Vagina (tissue), 2 donors: ENCODE results near the gene ABHD5. TPM values are rescaled to one million over a fixed set of nuclear protein-coding genes. Genes with fewer than 3 reads are reported as not detected.
"Not testable (repeated sequence)": the region's sequence is repeated elsewhere in the genome, so short reads cannot be mapped to it uniquely, and the experiment has no call there.

ENCODE experiments used
- DNase-seq, 2 donors: peaks; one replicate each; pipeline ENCODE4 v3.0.0-alpha.2; 2017; ENCODE audit errors: extremely low spot score in 2 of 2
- H3K27ac ChIP-seq: fragments of 200-600 bp; sonication (generic); one replicate; pipeline ENCODE4 v1.5.1; 2019
- H3K27me3 ChIP-seq: fragments of 200-600 bp; sonication (generic); one replicate; pipeline ENCODE4 v1.5.1; 2019
- H3K36me3 ChIP-seq, 2 donors: fragments of 200-600 bp; sonication (generic); one replicate each; pipeline ENCODE4 v1.5.1; 2017 to 2019
- H3K4me1 ChIP-seq: fragments of 200-600 bp; sonication (generic); one replicate; pipeline ENCODE4 v1.5.1; 2019
- H3K4me3 ChIP-seq, 2 donors: fragments of 200-600 bp; sonication (generic); 1 replicate in 1 of 2; 2 replicates in 1 of 2; pipeline ENCODE4 v1.5.1; 2016 to 2019
- H3K9me3 ChIP-seq: fragments of 200-600 bp; sonication (generic); one replicate; pipeline ENCODE4 v1.5.1; 2019
- POLR2A ChIP-seq, 2 donors: fragments of 450-650 bp; IDR thresholded peaks; one replicate each; pipeline ENCODE4 v1.6.1; 2017; ENCODE audit warnings: antibody characterized with exemption in 2 of 2, mild to moderate bottlenecking in 2 of 2, moderate library complexity in 2 of 2
- POLR2AphosphoS5 ChIP-seq, 2 donors: sonication (generic); formaldehyde crosslinking; IDR thresholded peaks; one replicate each; pipeline ENCODE4 v1.9.0; 2017; ENCODE audit warnings: antibody characterized with exemption in 2 of 2, mild to moderate bottlenecking in 2 of 2, low read depth in 1 of 2; ENCODE audit not compliant: insufficient read depth in 1 of 2
- intact Hi-C: fragments of 100-400 bp; cut with DNase I; formaldehyde crosslinking; loops from one replicate; pipeline ENCODE4 v1.15.1; 2023
- total RNA-seq: library from RNA; depleted of rRNA; stranded (reverse); fragments of >200 nt; gene quantifications from one replicate; pipeline ENCODE4 v1.2.3, GENCODE V29; 2016
- TF ChIP-seq, protein P1 (sequence below), 3 experiments: fragments of 450-650 bp in 2 of 3; fragments of 200-600 bp in 1 of 3; sonication (generic) in 1 of 3; IDR thresholded peaks; one replicate each; pipeline ENCODE4 v1.5.1; 2017 to 2019; ENCODE audit warnings: antibody characterized with exemption in 3 of 3, mild to moderate bottlenecking in 2 of 3, moderate library complexity in 2 of 3

ABHD5 gene
- total RNA-seq, 1 donor from 2014 or later = 34.1 TPM

DNA sequence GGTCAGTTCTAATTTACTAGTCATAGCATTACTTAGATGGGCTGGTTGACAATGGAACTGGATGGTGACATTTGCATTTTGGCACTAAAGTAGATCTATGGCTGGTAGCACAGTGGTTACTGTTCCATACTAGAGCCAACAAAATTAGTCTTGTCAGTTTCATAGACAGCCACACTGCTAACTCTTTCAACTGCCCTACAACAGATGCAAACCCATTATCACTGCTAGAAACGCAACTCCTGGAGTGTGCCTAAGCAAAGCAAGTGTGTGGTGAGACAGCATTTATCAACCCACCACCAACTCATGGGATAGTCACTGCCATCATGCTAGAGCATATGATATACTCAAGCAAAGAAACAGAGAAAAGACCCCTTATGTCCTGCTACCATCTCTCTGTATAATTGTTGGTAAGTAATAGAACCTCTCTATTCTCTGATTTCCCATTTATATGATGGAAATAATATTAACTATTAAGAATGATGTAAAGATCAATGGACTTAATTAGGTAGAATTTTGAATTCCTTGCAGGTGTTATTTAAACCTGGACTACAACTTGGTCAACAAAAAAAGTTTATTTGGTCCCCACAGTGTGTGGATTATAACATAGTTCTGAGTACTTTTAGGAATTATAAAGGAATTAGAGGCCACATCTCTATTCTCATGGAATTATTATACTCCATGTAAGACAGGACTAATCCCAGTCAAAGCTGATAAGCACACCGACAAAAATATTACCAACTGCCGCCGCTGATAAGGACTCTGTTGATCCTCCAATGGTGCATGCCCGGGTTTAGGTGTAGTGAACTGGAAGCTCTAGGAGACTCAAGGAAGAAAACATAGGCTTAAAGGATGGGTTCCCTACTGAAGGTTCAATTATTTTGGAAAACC lies 19.9 kb upstream of the ABHD5 start:
- Histone ChIP-seq H3K27me3 (no peaks in the 10 kb centered on the region), H3K9me3 (no peaks in the 10 kb centered on the region), H3K36me3 (no peaks in the 10 kb centered on the region), H3K4me3 (no peak overlapping the region), H3K4me1 (no peaks in the 10 kb centered on the region), H3K27ac (no peak overlapping the region)
- DNase-seq = no peak
- TF ChIP-seq, protein P1, sequence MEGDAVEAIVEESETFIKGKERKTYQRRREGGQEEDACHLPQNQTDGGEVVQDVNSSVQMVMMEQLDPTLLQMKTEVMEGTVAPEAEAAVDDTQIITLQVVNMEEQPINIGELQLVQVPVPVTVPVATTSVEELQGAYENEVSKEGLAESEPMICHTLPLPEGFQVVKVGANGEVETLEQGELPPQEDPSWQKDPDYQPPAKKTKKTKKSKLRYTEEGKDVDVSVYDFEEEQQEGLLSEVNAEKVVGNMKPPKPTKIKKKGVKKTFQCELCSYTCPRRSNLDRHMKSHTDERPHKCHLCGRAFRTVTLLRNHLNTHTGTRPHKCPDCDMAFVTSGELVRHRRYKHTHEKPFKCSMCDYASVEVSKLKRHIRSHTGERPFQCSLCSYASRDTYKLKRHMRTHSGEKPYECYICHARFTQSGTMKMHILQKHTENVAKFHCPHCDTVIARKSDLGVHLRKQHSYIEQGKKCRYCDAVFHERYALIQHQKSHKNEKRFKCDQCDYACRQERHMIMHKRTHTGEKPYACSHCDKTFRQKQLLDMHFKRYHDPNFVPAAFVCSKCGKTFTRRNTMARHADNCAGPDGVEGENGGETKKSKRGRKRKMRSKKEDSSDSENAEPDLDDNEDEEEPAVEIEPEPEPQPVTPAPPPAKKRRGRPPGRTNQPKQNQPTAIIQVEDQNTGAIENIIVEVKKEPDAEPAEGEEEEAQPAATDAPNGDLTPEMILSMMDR (IDR thresholded peaks at IDR 0.05) = no peak
- no peak for TF ChIP-seq POLR2AphosphoS5 (IDR thresholded peaks at IDR 0.05; ENCODE audit: insufficient read depth in 1 of 2, low read depth in 1 of 2)
- intact Hi-C loops = no loop called here

DNA sequence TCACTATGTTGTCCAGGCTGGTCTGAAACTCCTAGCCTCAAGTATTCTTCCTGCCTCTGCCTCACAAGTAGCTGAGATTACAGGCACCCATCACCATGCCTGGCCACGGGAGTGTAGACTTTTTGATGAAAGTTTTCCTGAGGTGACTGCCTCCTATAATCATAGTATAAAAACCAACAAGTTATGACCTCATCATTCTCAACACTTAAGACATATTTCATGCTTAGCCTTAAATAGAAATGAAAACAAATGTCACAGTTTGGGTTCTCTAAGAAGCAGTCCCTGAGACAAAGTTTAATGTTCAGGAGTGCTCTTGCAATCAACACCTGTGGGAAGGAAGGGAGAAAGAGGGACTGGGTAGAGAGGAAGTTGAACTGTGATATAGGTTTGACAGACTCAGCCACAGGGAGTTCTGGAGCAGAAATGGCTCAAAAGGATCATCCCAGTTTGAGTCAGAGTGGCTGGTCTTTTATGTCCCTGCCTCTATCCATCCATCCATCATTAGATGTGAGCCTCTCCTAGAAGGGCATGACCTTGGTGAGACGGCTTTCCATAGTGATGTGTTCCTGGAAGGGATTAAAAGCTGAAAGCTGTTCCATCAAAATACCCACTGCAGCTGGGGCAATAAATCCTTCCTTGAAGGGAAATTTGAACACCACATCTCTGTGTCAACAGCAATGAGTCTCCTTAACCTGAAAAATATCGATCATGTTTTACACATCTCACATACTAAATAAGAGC lies 16.2 kb upstream of the ABHD5 start:
- Histone ChIP-seq H3K4me1 (no peaks in the 10 kb centered on the region), H3K4me3 (no peak overlapping the region), H3K27me3 (no peaks in the 10 kb centered on the region), H3K9me3 (no peaks in the 10 kb centered on the region), H3K27ac (no peak overlapping the region), H3K36me3 (no peaks in the 10 kb centered on the region)
- no peak for DNase-seq
- intact Hi-C loops = no loop called here
- TF ChIP-seq POLR2A (IDR thresholded peaks at IDR 0.05) (no peak), POLR2AphosphoS5 (IDR thresholded peaks at IDR 0.05; ENCODE audit: insufficient read depth in 1 of 2, low read depth in 1 of 2) (no peak)
- TF ChIP-seq, protein P1 (IDR thresholded peaks at IDR 0.05) = no peak

DNA sequence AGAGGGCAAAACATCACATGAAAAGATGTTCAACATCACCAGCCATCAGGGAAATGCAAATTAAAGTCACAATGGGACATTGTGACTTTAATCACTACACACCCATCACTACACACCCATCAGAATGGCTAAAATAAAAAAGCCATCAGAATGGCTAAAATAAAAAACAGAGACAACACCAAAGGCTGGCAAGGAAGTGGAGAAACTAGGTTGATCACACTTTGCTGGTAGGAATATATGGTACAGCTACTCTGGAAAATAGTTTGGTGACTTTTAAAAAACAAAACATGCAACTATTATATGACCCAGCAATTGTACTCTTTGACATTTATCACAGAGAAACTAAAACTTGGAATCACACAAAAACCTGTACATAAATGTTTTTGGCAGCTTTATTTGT lies 15.1 kb upstream of the ABHD5 start:
- Histone ChIP-seq H3K4me1 (no peaks in the 10 kb centered on the region), H3K36me3 (no peaks in the 10 kb centered on the region), H3K9me3 (no peaks in the 10 kb centered on the region), H3K27me3 (no peaks in the 10 kb centered on the region), H3K4me3 (no peak overlapping the region), H3K27ac (no peak overlapping the region)
- DNase-seq = no peak
- intact Hi-C loops = no loop called here
- no peak for TF ChIP-seq POLR2A (IDR thresholded peaks at IDR 0.05)
- TF ChIP-seq, protein P1 (IDR thresholded peaks at IDR 0.05) = no peak
- TF ChIP-seq POLR2AphosphoS5 (IDR thresholded peaks at IDR 0.05; ENCODE audit: insufficient read depth in 1 of 2, low read depth in 1 of 2) = no peak

DNA sequence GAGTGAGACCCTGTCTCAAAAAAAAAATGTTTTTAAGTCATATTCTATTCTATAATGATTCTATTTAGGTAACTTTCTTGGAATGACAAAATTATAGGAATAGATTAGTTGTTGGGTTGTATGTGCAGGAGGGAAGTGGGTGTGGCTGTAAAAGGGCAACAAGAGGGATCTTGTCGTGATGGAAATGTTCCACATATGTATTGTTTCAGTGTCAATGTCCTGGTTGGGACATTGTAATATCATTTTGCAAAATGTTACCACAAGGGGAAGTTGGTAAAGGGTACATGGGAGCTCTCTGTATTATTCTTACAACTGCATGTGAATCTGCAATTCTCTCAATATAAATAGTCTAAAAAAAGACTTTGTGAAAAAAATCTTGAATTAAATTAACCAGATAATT lies 14.3 kb upstream of the ABHD5 start:
- intact Hi-C loops = no loop called here
- TF ChIP-seq, protein P1 (IDR thresholded peaks at IDR 0.05) = no peak
- TF ChIP-seq POLR2AphosphoS5 (IDR thresholded peaks at IDR 0.05; ENCODE audit: insufficient read depth in 1 of 2, low read depth in 1 of 2) = no peak
- no peak for TF ChIP-seq POLR2A (IDR thresholded peaks at IDR 0.05)

DNA sequence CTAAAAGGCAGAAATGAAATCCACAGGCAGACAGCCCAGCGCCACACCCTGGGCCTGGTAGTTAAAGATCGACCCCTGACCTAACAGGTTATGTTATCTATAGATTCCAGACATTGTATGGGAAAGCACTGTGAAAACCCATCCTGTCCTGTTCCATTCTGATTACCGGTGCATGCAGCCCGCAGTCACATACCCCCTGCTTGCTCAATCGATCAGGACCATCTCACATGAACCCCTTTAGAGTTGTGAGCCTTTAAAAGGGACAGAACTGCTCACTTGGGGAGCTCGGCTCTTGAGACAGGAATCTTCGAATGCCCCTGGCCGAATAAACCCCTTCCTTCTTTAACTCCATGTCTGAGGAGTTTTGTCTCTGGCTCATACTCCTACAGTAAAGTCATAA lies 12.4 kb upstream of the ABHD5 start:
- DNase-seq, H3K4me1 ChIP-seq, H3K27ac ChIP-seq, H3K9me3 ChIP-seq, H3K4me3 ChIP-seq, intact Hi-C loops, H3K36me3 ChIP-seq, H3K27me3 ChIP-seq: not testable (repeated sequence)

More for the DNA sequence above, 14.3 kb upstream of the ABHD5 start:
- Histone ChIP-seq H3K27ac (no peak overlapping the region), H3K4me3 (no peak overlapping the region), H3K27me3 (no peaks in the 10 kb centered on the region), H3K4me1 (no peaks in the 10 kb centered on the region), H3K36me3 (no peaks in the 10 kb centered on the region), H3K9me3 (no peaks in the 10 kb centered on the region)
- no peak for DNase-seq

DNA sequence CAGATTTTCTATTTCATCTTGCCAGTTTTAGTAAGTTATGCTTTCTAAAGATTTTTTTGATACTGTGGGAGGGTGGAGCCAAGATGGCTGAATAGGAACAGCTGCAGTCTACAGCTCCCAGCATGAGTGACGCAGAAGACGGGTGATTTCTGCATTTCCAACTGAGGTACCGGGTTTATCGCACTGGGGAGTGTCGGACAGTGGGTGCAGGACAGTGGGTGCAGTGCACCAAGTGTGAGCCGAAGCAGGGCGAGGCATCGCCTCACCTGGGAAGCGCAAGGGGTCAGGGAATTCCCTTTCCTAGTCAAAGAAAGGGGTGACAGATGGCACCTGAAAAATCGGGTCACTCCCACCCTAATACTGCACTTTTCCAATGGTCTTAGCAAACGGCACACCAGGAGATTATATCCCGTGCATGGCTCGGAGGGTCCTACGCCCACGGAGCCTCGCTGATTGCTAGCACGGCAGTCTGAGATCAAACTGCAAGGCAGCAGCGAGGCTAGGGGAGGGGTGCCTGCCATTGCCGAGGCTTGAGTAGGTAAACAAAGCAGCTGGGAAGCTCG lies 11.8 kb upstream of the ABHD5 start:
- H3K4me3 ChIP-seq, H3K9me3 ChIP-seq, H3K36me3 ChIP-seq, H3K4me1 ChIP-seq, intact Hi-C loops, H3K27ac ChIP-seq, H3K27me3 ChIP-seq, DNase-seq: not testable (repeated sequence)

DNA sequence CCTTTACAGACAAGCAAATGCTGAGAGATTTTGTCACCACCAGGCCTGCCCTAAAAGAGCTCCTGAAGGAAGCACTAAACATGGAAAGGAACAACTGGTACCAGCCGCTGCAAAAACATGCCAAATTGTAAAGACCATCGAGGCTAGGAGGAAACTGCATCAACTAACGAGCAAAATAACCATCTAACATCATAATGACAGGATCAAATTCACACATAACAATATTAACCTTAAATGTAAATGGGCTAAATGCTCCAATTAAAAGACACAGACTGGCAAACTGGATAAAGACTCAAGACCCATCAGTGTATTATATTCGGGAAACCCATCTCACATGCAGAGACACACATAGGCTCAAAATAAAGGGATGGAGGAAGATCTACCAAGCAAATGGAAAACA lies 9.9 kb upstream of the ABHD5 start:
- H3K9me3 ChIP-seq, intact Hi-C loops, H3K27me3 ChIP-seq, DNase-seq, H3K4me1 ChIP-seq, H3K4me3 ChIP-seq, H3K36me3 ChIP-seq, H3K27ac ChIP-seq: not testable (repeated sequence)
